Measurements from ENCODE around the gene C17orf107. TPM values are rescaled to one million over a fixed set of nuclear protein-coding genes. Genes with fewer than 3 reads are reported as not detected.
"Not testable (repeated sequence)": the region's sequence is repeated elsewhere in the genome, so short reads cannot be mapped to it uniquely, and the experiment has no call there.

C17orf107 gene
- total RNA-seq, 2 experiments from 2014 or later, result 1.9 to 3.0 TPM

GRCh38 chr17:4860651-4861050, 38.7 kb upstream of the C17orf107 start:
- H3K9me3 Mint-ChIP-seq, result no peaks in the 10 kb centered on the region
- DNase-seq, result no peak
- POLR2A ChIA-PET, result interaction anchor here (1.4 kb wide), 1 partner anchor 10 kb away, joined by 3 read pairs; no protein-coding TSS in a partner anchor
- H3K36me3 Mint-ChIP-seq, result peaks cover 14% of the 10 kb centered on the region
- no peak overlapping the region for H3K4me3 Mint-ChIP-seq
- H3K4me1 Mint-ChIP-seq, result no peaks in the 10 kb centered on the region
- no peak overlapping the region for H3K27ac Mint-ChIP-seq
- ATAC-seq (ENCODE audit: low read depth), result no peak
- H3K27me3 Mint-ChIP-seq, result no peaks in the 10 kb centered on the region

GRCh38 chr17:4861052-4861451, 38.3 kb upstream of the C17orf107 start:
- Mint-ChIP-seq H3K9me3 (no peaks in the 10 kb centered on the region), H3K4me3 (no peak overlapping the region), H3K4me1 (no peaks in the 10 kb centered on the region), H3K27me3 (no peaks in the 10 kb centered on the region), H3K36me3 (peaks cover 12% of the 10 kb centered on the region), H3K27ac (no peak overlapping the region)
- POLR2A ChIA-PET, result interaction anchor here (1.4 kb wide), 1 partner anchor 9 kb away, joined by 3 read pairs; no protein-coding TSS in a partner anchor
- no peak for DNase-seq
- ATAC-seq (ENCODE audit: low read depth), result no peak

- DNase-seq, result no peak
- peaks cover 2% of the 10 kb centered on the region for H3K36me3 Mint-ChIP-seq
- H3K9me3 Mint-ChIP-seq, result no peaks in the 10 kb centered on the region
- H3K27ac Mint-ChIP-seq, result no peak overlapping the region
- H3K4me3 Mint-ChIP-seq, result no peak overlapping the region
- H3K27me3 Mint-ChIP-seq, result no peaks in the 10 kb centered on the region
- no peaks in the 10 kb centered on the region for H3K4me1 Mint-ChIP-seq
- POLR2A ChIA-PET, result no interaction called here
- ATAC-seq (ENCODE audit: low read depth), result no peak
Observed at GRCh38 chr17:4862720-4863119, 36.6 kb upstream of the C17orf107 start.

GRCh38 chr17:4863321-4863720, 36.0 kb upstream of the C17orf107 start:
- ATAC-seq (ENCODE audit: low read depth) (no peak), DNase-seq (no peak)
- Mint-ChIP-seq H3K36me3 (peaks cover 2% of the 10 kb centered on the region), H3K9me3 (no peaks in the 10 kb centered on the region), H3K4me3 (no peak overlapping the region), H3K4me1 (no peaks in the 10 kb centered on the region), H3K27me3 (no peaks in the 10 kb centered on the region), H3K27ac (no peak overlapping the region)
- POLR2A ChIA-PET, result no interaction called here

GRCh38 chr17:4867535-4867934, 31.8 kb upstream of the C17orf107 start:
- H3K27me3 Mint-ChIP-seq; DNase-seq; H3K27ac Mint-ChIP-seq; ATAC-seq (ENCODE audit: low read depth); H3K4me3 Mint-ChIP-seq; H3K4me1 Mint-ChIP-seq; H3K36me3 Mint-ChIP-seq; H3K9me3 Mint-ChIP-seq: not testable (repeated sequence)
- POLR2A ChIA-PET, result interaction anchor here (0.6 kb wide), 1 partner anchor 61 kb away, joined by 7 read pairs; no protein-coding TSS in a partner anchor

- H3K9me3 Mint-ChIP-seq; H3K4me1 Mint-ChIP-seq; ATAC-seq (ENCODE audit: low read depth); H3K27ac Mint-ChIP-seq; POLR2A ChIA-PET; DNase-seq; H3K4me3 Mint-ChIP-seq; H3K27me3 Mint-ChIP-seq; H3K36me3 Mint-ChIP-seq: not testable (repeated sequence)
Observed at GRCh38 chr17:4869058-4869998, 30.0 kb upstream of the C17orf107 start.

- H3K27ac Mint-ChIP-seq, result no peak overlapping the region
- H3K27me3 Mint-ChIP-seq, result no peaks in the 10 kb centered on the region
- no peaks in the 10 kb centered on the region for H3K4me1 Mint-ChIP-seq
- peaks cover 1% of the 10 kb centered on the region for H3K36me3 Mint-ChIP-seq
- no peaks in the 10 kb centered on the region for H3K9me3 Mint-ChIP-seq
- no peak overlapping the region for H3K4me3 Mint-ChIP-seq
- no peak for DNase-seq
- no peak for ATAC-seq (ENCODE audit: low read depth)
- POLR2A ChIA-PET, result interaction anchor here (1.0 kb wide), 1 partner anchor 10 kb away, joined by 3 read pairs; no protein-coding TSS in a partner anchor
Observed at GRCh38 chr17:4870855-4871254, 28.5 kb upstream of the C17orf107 start.

- DNase-seq, result no peak
- no peaks in the 10 kb centered on the region for H3K9me3 Mint-ChIP-seq
- H3K27me3 Mint-ChIP-seq, result no peaks in the 10 kb centered on the region
- no peak overlapping the region for H3K4me3 Mint-ChIP-seq
- H3K27ac Mint-ChIP-seq, result no peak overlapping the region
- ATAC-seq (ENCODE audit: low read depth), result no peak
- POLR2A ChIA-PET, result no interaction called here
- H3K36me3 Mint-ChIP-seq, result peaks cover 1% of the 10 kb centered on the region
- no peaks in the 10 kb centered on the region for H3K4me1 Mint-ChIP-seq
Observed at GRCh38 chr17:4872786-4873185, 26.6 kb upstream of the C17orf107 start.

GRCh38 chr17:4877089-4877488, 22.2 kb upstream of the C17orf107 start:
- DNase-seq (no peak), ATAC-seq (ENCODE audit: low read depth) (no peak)
- Mint-ChIP-seq H3K36me3 (peaks cover 2% of the 10 kb centered on the region), H3K4me1 (no peaks in the 10 kb centered on the region), H3K9me3 (no peaks in the 10 kb centered on the region), H3K27ac (no peak overlapping the region), H3K27me3 (no peaks in the 10 kb centered on the region), H3K4me3 (no peak overlapping the region)
- POLR2A ChIA-PET, result no interaction called here

GRCh38 chr17:4879601-4880000, 19.7 kb upstream of the C17orf107 start:
- Mint-ChIP-seq H3K4me1 (no peaks in the 10 kb centered on the region), H3K27me3 (no peaks in the 10 kb centered on the region), H3K27ac (no peak overlapping the region), H3K9me3 (no peaks in the 10 kb centered on the region), H3K4me3 (no peak overlapping the region), H3K36me3 (peaks cover 2% of the 10 kb centered on the region)
- ATAC-seq (ENCODE audit: low read depth) (no peak), DNase-seq (no peak)
- POLR2A ChIA-PET, result no interaction called here

- Mint-ChIP-seq H3K36me3 (peaks cover 5% of the 10 kb centered on the region), H3K27ac (no peak overlapping the region), H3K27me3 (no peaks in the 10 kb centered on the region), H3K4me3 (no peak overlapping the region), H3K4me1 (no peaks in the 10 kb centered on the region), H3K9me3 (no peaks in the 10 kb centered on the region)
- POLR2A ChIA-PET, result interaction anchor here (0.7 kb wide), 1 partner anchor 408 kb away, joined by 4 read pairs; no protein-coding TSS in a partner anchor
- DNase-seq (no peak), ATAC-seq (ENCODE audit: low read depth) (no peak)
Observed at GRCh38 chr17:4880857-4881256, 18.5 kb upstream of the C17orf107 start.

GRCh38 chr17:4881761-4882555, 17.4 kb upstream of the C17orf107 start:
- no peaks in the 10 kb centered on the region for H3K27me3 Mint-ChIP-seq
- no peaks in the 10 kb centered on the region for H3K9me3 Mint-ChIP-seq
- peak; percentile 74 for DNase-seq
- no peaks in the 10 kb centered on the region for H3K4me1 Mint-ChIP-seq
- H3K27ac Mint-ChIP-seq, result no peak overlapping the region
- no peak overlapping the region for H3K4me3 Mint-ChIP-seq
- peak; percentile 82 for ATAC-seq (ENCODE audit: low read depth)
- H3K36me3 Mint-ChIP-seq, result peaks cover 9% of the 10 kb centered on the region
- POLR2A ChIA-PET, result no interaction called here

GRCh38 chr17:4884489-4884888, 14.8 kb upstream of the C17orf107 start:
- no peak for ATAC-seq (ENCODE audit: low read depth)
- Mint-ChIP-seq H3K27me3 (no peaks in the 10 kb centered on the region), H3K4me1 (no peaks in the 10 kb centered on the region), H3K4me3 (no peak overlapping the region), H3K27ac (no peak overlapping the region), H3K9me3 (no peaks in the 10 kb centered on the region), H3K36me3 (peaks cover 11% of the 10 kb centered on the region)
- DNase-seq, result no peak
- POLR2A ChIA-PET, result interaction anchor here (0.7 kb wide), 1 partner anchor 94 kb away, joined by 6 read pairs; no protein-coding TSS in a partner anchor

All from activated naive CD8-positive, alpha-beta T cell treated with anti-CD3 and anti-CD28 coated beads, Interleukin-2, amount 10 ng/mL, durations not matched to agents 7 days and 5 days (primary cell).